ENCODE results near the gene RANBP9.

The RANBP9 gene

DNA sequence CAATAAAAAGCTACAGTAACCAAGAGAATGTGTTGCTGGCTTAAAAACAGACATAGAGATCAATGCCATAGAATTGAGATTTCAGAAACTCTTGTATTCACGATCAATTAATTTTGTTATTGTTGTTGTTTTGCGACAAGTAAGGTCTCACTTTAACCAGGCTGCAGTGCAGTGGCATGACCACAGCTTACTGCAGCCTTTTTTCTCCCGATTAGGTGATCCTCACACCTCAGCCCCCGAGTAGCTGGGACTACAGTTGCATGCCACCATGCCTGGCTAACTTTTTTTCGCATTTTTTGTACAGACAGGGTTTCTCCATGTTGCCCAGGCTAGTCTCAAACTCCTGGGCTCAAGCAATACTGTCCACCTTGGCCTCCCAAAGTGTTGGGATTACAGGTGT, 42.2 kb downstream of the RANBP9 start:
- Histone ChIP-seq H3K79me2 (ENCODE audit: insufficient read depth, low read depth) (peaks cover 95% of the 10 kb centered on the region), H3K36me3 (ENCODE audit: insufficient read depth) (no peaks in the 10 kb centered on the region), H2AFZ (ENCODE audit: low read depth) (no peak overlapping the region), H3K27ac (peak overlapping the region; percentile 84), H3K27me3 (ENCODE audit: insufficient read depth, low read depth) (no peaks in the 10 kb centered on the region), H3K4me1 (ENCODE audit: low read depth, poor library complexity, severe bottlenecking) (peaks cover 87% of the 10 kb centered on the region), H3K4me3 (IDR thresholded peaks at IDR 0.05; ENCODE audit: insufficient read depth, low read depth, low read length) (no peak overlapping the region), H3K4me2 (peak overlapping the region; percentile 74), H3K9ac (no peak overlapping the region; the same call in 1 of the 2 replicates), H4K20me1 (ENCODE audit: insufficient read depth) (no peaks in the 10 kb centered on the region)
- TF ChIP-seq, protein P1, sequence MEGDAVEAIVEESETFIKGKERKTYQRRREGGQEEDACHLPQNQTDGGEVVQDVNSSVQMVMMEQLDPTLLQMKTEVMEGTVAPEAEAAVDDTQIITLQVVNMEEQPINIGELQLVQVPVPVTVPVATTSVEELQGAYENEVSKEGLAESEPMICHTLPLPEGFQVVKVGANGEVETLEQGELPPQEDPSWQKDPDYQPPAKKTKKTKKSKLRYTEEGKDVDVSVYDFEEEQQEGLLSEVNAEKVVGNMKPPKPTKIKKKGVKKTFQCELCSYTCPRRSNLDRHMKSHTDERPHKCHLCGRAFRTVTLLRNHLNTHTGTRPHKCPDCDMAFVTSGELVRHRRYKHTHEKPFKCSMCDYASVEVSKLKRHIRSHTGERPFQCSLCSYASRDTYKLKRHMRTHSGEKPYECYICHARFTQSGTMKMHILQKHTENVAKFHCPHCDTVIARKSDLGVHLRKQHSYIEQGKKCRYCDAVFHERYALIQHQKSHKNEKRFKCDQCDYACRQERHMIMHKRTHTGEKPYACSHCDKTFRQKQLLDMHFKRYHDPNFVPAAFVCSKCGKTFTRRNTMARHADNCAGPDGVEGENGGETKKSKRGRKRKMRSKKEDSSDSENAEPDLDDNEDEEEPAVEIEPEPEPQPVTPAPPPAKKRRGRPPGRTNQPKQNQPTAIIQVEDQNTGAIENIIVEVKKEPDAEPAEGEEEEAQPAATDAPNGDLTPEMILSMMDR (conservative IDR thresholded peaks at IDR 0.05; ENCODE audit: low read depth, low read length): no peak

DNA sequence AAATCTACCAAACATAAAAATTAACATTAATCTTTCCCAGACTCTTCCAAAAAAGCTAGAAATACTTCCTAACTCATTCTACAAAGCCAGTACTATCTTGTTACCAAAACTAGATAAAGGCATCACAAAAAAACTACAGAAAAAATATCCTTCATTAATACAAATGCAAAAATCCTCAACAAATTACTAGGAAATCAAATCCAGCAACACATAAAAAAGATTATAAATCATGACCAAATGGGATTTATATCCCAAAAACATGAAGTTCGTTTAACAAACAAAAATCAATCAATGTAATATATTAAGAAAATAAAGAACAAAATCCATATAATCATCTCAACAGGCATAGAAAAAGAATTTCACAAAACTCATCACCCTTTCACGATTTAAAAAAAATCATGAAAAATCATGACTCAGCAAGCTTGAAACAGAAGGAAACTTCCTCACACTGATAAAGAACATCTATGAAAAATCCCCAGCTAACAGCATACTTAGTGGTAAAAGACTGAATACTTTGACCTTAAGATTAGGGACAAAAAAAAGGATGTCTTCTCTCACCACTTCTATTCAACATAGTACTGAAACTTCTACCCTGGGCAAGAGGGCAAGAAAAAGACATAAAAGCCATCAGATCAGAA, 43.2 kb downstream of the RANBP9 start:
- TF ChIP-seq, protein P1 (conservative IDR thresholded peaks at IDR 0.05; ENCODE audit: low read depth, low read length): no peak
- Histone ChIP-seq H2AFZ (ENCODE audit: low read depth) (no peak overlapping the region), H3K9ac (peak overlapping the region; percentile 41; the same call in 1 of the 2 replicates), H4K20me1 (ENCODE audit: insufficient read depth) (0 out of 2 replicates have a peak, but pooled peaks cover under 1% of the 10 kb centered on the region), H3K36me3 (ENCODE audit: insufficient read depth) (no peaks in the 10 kb centered on the region), H3K79me2 (ENCODE audit: insufficient read depth, low read depth) (peaks cover 95% of the 10 kb centered on the region), H3K4me1 (ENCODE audit: low read depth, poor library complexity, severe bottlenecking) (peaks cover 96% of the 10 kb centered on the region), H3K4me2 (peak overlapping the region; percentile 74), H3K27me3 (ENCODE audit: insufficient read depth, low read depth) (no peaks in the 10 kb centered on the region), H3K27ac (peak overlapping the region; percentile 84), H3K4me3 (IDR thresholded peaks at IDR 0.05; ENCODE audit: insufficient read depth, low read depth, low read length) (no peak overlapping the region)

DNA sequence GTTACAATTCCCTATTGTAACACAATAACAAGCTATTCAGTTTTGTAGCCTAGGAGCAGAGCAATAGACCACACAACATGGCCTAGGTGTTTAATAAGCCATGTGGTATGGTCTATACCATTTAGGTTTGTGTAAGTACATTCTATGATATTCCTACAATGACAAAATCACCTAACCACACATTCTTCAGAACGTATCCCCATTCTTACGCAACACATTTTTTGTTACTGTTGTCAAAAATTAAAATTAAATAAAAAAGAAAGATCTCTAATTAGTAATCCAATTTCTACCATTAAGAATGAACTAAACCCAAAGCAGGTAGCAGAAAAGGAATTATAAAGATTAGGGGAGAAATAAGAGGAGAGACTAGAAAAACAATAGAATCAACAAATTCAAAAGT, 44.0 kb downstream of the RANBP9 start:
- no peak overlapping the region for H2AFZ ChIP-seq (ENCODE audit: low read depth)
- H3K9ac ChIP-seq: peak overlapping the region; percentile 41; the same call in 1 of the 2 replicates
- no peaks in the 10 kb centered on the region for H3K27me3 ChIP-seq (ENCODE audit: insufficient read depth, low read depth)
- H3K79me2 ChIP-seq (ENCODE audit: insufficient read depth, low read depth): peaks cover 96% of the 10 kb centered on the region
- peaks cover 96% of the 10 kb centered on the region for H3K4me1 ChIP-seq (ENCODE audit: low read depth, poor library complexity, severe bottlenecking)
- TF ChIP-seq, protein P1 (conservative IDR thresholded peaks at IDR 0.05; ENCODE audit: low read depth, low read length): no peak
- H3K36me3 ChIP-seq (ENCODE audit: insufficient read depth): no peaks in the 10 kb centered on the region
- H4K20me1 ChIP-seq (ENCODE audit: insufficient read depth): 0 out of 2 replicates have a peak, but pooled peaks cover 3% of the 10 kb centered on the region
- H3K4me2 ChIP-seq: peak overlapping the region; percentile 74
- H3K27ac ChIP-seq: peak overlapping the region; percentile 84
- no peak overlapping the region for H3K4me3 ChIP-seq (IDR thresholded peaks at IDR 0.05; ENCODE audit: insufficient read depth, low read depth, low read length)

DNA sequence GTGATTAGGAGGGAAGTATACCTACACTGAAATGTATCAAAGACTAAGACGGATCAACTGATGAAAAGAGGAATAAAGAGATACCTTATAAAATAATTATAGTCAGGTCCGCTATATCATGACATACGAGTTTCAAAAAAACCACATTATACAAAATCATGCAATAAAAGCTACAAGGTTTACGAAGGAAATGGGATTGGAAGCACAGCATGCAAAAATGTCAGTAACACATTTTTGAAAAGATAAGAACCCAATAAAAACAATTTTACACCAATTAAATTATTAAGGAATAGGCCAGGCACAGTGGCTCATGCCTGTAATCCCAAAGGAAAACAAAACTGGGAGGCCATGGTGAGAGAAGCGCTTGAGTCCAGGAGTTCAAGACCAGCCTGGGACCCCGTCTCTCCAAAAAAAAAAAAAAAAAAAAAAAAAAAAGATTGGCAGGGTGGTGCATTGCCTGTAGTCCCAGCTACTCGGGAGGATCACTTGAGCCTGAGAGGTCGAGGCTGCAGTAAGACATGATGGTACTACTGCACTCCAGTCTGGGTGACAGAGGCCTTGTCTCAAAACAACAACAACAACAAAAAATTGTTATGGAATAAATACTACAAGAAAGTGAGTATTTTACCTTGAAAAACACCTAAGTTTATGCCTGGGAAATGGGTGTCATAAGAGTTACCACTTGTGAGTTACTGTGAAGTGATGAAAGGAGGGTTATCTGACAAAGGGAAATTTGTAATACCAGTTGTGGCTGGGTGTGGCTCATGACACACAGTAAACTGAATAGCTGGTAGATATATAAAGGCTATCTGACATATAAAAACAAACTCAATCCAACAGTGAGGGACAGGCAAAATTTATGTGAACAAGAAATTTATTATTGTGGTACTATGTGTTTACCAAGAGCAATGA, 45.2 kb downstream of the RANBP9 start:
- H3K27ac ChIP-seq: peak overlapping the region; percentile 54
- peaks cover 97% of the 10 kb centered on the region for H3K79me2 ChIP-seq (ENCODE audit: insufficient read depth, low read depth)
- H3K9ac ChIP-seq: no peak overlapping the region
- no peak overlapping the region for H2AFZ ChIP-seq (ENCODE audit: low read depth)
- H4K20me1 ChIP-seq (ENCODE audit: insufficient read depth): 0 out of 2 replicates have a peak, but pooled peaks cover 3% of the 10 kb centered on the region
- H3K27me3 ChIP-seq (ENCODE audit: insufficient read depth, low read depth): no peaks in the 10 kb centered on the region
- peak overlapping the region; percentile 74 for H3K4me2 ChIP-seq
- no peaks in the 10 kb centered on the region for H3K36me3 ChIP-seq (ENCODE audit: insufficient read depth)
- no peak overlapping the region for H3K4me3 ChIP-seq (IDR thresholded peaks at IDR 0.05; ENCODE audit: insufficient read depth, low read depth, low read length)
- peaks cover 97% of the 10 kb centered on the region for H3K4me1 ChIP-seq (ENCODE audit: low read depth, poor library complexity, severe bottlenecking)
- TF ChIP-seq, protein P1 (conservative IDR thresholded peaks at IDR 0.05; ENCODE audit: low read depth, low read length): no peak

Data from KMS-11 (cell line).